Mucosa of rectum (tissue), 2 donors: ENCODE measurements around the gene NIF3L1.
"Not testable (repeated sequence)": the region's sequence is repeated elsewhere in the genome, so short reads cannot be mapped to it uniquely, and the experiment has no call there.

Source experiments
- H3K27ac ChIP-seq, 2 donors: one replicate each; pipeline ENCODE4 v1.7.0; 2013; ENCODE audit warnings: inconsistent platforms in 2 of 2, low read depth in 2 of 2, low read length in 2 of 2
- H3K27me3 ChIP-seq, 2 donors: one replicate each; pipeline ENCODE4 v1.7.0; 2013; ENCODE audit warnings: low read length in 2 of 2; ENCODE audit not compliant: control insufficient read depth in 2 of 2, insufficient read depth in 2 of 2
- H3K36me3 ChIP-seq, 2 donors: one replicate each; pipeline ENCODE4 v1.7.0; 2013; ENCODE audit warnings: low read length in 2 of 2; ENCODE audit not compliant: control insufficient read depth in 2 of 2, insufficient read depth in 2 of 2
- H3K4me1 ChIP-seq, 2 donors: one replicate each; pipeline ENCODE4 v1.7.0; 2013; ENCODE audit warnings: low read length in 2 of 2, mild to moderate bottlenecking in 1 of 2; ENCODE audit not compliant: control insufficient read depth in 2 of 2, insufficient read depth in 2 of 2
- H3K4me3 ChIP-seq, 2 donors: one replicate each; pipeline ENCODE4 v1.7.0; 2013; ENCODE audit warnings: low read length in 2 of 2
- H3K9ac ChIP-seq, 2 donors: one replicate each; pipeline ENCODE4 v1.7.0; 2013; ENCODE audit warnings: low read length in 2 of 2, low read depth in 1 of 2, mild to moderate bottlenecking in 1 of 2
- H3K9me3 ChIP-seq, 2 donors: one replicate each; pipeline ENCODE4 v1.7.0; 2013; ENCODE audit warnings: low read length in 2 of 2; ENCODE audit not compliant: control insufficient read depth in 2 of 2
- donor health status: healthy.
- donor health status: Normal muscosa, but diverticular disease.

The NIF3L1 gene

GRCh38 chr2:200871151-200871550 is 18.0 kb upstream of the NIF3L1 start:
- H3K36me3 ChIP-seq: peaks cover 10 to 33% of the 10 kb centered on the region in 2 donors
- no peak overlapping the region for H3K9ac ChIP-seq
- no peaks in the 10 kb centered on the region for H3K27me3 ChIP-seq
- peaks cover 4 to 5% of the 10 kb centered on the region in 2 donors for H3K4me1 ChIP-seq
- H3K27ac ChIP-seq: no peak overlapping the region
- H3K4me3 ChIP-seq: no peak overlapping the region
- H3K9me3 ChIP-seq: no peaks in the 10 kb centered on the region

DNA sequence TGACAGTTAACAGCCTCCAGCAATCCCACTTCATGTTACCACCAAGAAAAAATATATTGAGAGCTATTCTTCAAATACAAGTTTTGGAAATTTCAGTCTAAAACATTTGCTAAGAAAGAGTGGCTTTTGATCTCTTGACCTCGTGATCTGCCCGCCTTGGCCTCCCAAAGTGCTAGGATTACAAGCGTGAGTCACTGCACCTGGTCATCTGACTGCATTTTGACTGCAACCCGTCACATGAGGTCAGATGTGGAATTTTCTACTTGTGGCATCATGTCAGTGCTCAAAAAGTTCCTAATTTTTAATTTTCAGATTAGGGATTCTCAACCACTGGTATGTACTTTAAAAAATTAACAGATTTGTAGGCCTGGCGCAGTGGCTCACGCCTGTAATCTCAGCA is 15.6 kb upstream of the NIF3L1 start:
- Histone ChIP-seq H3K36me3 (peaks cover 16 to 49% of the 10 kb centered on the region in 2 donors), H3K4me1 (no peaks in the 10 kb centered on the region), H3K9me3 (no peaks in the 10 kb centered on the region), H3K4me3 (no peak overlapping the region), H3K27me3 (no peaks in the 10 kb centered on the region), H3K27ac (no peak overlapping the region), H3K9ac (no peak overlapping the region)

DNA sequence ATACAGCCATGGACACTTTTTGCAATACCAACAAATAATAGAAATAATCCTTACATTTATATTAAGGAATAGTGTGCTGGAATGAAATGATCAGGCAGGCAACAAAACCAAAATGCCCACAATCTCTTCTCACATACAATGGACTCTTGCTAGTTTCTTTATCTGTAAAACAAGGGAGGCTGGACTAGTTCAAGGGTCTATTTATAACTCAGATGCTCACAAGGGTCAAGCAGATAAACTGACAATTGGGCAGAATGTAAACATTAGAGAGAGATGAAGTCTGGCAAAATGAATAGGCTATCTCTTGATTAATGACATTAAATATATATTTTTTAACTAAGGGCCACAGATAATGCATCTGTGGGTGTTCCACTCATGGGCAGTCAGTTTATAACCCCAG is 11.7 kb upstream of the NIF3L1 start:
- Histone ChIP-seq H3K27me3 (no peaks in the 10 kb centered on the region), H3K36me3 (peaks cover 33 to 72% of the 10 kb centered on the region in 2 donors), H3K4me3 (no peak overlapping the region), H3K9me3 (no peaks in the 10 kb centered on the region), H3K27ac (no peak overlapping the region), H3K4me1 (no peaks in the 10 kb centered on the region), H3K9ac (no peak overlapping the region)

- H3K9me3 ChIP-seq: no peaks in the 10 kb centered on the region
- no peak overlapping the region for H3K4me3 ChIP-seq
- H3K36me3 ChIP-seq: peaks cover 31 to 70% of the 10 kb centered on the region in 2 donors
- H3K27ac ChIP-seq: no peak overlapping the region
- H3K9ac ChIP-seq: no peak overlapping the region
- H3K4me1 ChIP-seq: no peaks in the 10 kb centered on the region
- no peaks in the 10 kb centered on the region for H3K27me3 ChIP-seq
Measured at GRCh38 chr2:200878289-200878880, 10.8 kb upstream of the NIF3L1 start.

DNA sequence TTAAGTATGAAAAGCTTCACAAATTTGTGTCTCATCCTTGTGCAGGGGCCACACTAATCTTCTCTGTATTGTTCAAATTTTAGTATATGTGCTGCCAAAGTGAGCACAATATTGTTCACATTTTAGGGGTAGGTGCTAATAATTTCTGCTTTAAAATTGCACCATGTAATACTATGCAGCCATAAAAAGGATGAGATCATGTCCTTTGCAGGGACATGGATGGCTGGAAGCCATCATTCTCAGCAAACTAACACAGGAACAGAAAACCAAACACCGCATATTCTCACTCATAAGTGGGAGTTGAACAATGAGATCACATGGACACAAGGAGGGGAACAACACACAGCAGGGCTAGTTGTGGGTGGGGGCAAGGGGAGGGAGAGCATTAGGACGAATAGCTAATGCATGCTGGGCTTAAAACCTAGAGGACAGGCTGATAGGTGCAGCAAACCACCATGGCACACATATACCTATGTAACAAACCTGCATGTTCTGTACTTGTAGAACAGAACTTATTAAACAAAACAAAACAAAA is 7.4 kb upstream of the NIF3L1 start:
- not testable (repeated sequence) for H3K9ac ChIP-seq, H3K4me3 ChIP-seq, H3K4me1 ChIP-seq, H3K9me3 ChIP-seq, H3K27me3 ChIP-seq, H3K27ac ChIP-seq
- peaks cover 32 to 52% of the 10 kb centered on the region in 2 donors for H3K36me3 ChIP-seq

- Histone ChIP-seq H3K4me3 (no peak overlapping the region), H3K4me1 (no peaks in the 10 kb centered on the region), H3K36me3 (peaks cover 58 to 65% of the 10 kb centered on the region in 2 donors), H3K27me3 (no peaks in the 10 kb centered on the region), H3K9ac (no peak overlapping the region), H3K9me3 (no peaks in the 10 kb centered on the region), H3K27ac (no peak overlapping the region)
Measured at GRCh38 chr2:200899482-200899881, 10.3 kb downstream of the NIF3L1 start.

- no peaks in the 10 kb centered on the region for H3K9me3 ChIP-seq
- no peak overlapping the region for H3K9ac ChIP-seq
- peaks cover 43 to 56% of the 10 kb centered on the region in 2 donors for H3K36me3 ChIP-seq
- no peak overlapping the region for H3K27ac ChIP-seq
- H3K4me1 ChIP-seq: no peaks in the 10 kb centered on the region
- H3K27me3 ChIP-seq: no peaks in the 10 kb centered on the region
- H3K4me3 ChIP-seq: no peak overlapping the region
Measured at GRCh38 chr2:200901459-200902072, 12.4 kb downstream of the NIF3L1 start.

GRCh38 chr2:200905618-200906296 is 16.6 kb downstream of the NIF3L1 start:
- no peaks in the 10 kb centered on the region for H3K4me1 ChIP-seq
- no peaks in the 10 kb centered on the region for H3K9me3 ChIP-seq
- H3K27ac ChIP-seq: no peak overlapping the region
- no peaks in the 10 kb centered on the region for H3K27me3 ChIP-seq
- peaks cover 11 to 32% of the 10 kb centered on the region in 2 donors for H3K36me3 ChIP-seq
- no peak overlapping the region for H3K9ac ChIP-seq
- no peak overlapping the region for H3K4me3 ChIP-seq

DNA sequence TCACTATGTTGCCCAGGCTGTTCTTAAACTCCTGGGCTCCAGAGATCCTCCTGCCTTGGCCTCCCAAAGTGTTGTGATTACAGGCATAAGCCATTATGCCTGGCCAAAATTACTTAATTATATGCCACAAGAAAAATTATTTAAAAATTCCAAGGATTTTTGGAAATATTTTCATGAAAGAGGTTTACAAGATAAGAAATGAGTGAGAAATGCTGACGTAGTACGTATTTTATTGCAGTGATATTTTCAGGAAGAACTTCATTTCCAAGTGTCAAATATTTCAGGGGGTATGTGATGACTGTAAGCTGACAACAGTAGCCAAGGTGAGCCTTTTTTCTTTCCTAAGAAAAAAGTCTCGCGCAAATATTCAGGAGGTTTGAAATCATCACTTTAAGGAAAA is 20.8 kb downstream of the NIF3L1 start:
- Histone ChIP-seq H3K27me3 (no peaks in the 10 kb centered on the region), H3K4me3 (no peak overlapping the region), H3K9me3 (no peaks in the 10 kb centered on the region), H3K9ac (no peak overlapping the region), H3K36me3 (peaks cover 23 to 49% of the 10 kb centered on the region in 2 donors), H3K27ac (no peak overlapping the region), H3K4me1 (no peaks in the 10 kb centered on the region)

GRCh38 chr2:200913654-200914053 is 24.5 kb downstream of the NIF3L1 start:
- Histone ChIP-seq H3K27ac (no peak overlapping the region), H3K9me3 (no peaks in the 10 kb centered on the region), H3K36me3 (peaks cover 33 to 51% of the 10 kb centered on the region in 2 donors), H3K4me3 (no peak overlapping the region), H3K4me1 (no peaks in the 10 kb centered on the region), H3K27me3 (no peaks in the 10 kb centered on the region), H3K9ac (no peak overlapping the region)
